DMS79 (cell line): ENCODE results near the gene RFC2.
A peak's percentile ranks its signal among the peaks of the same experiment; 100 is the strongest.
"Not testable (repeated sequence)": the region's sequence is repeated elsewhere in the genome, so short reads cannot be mapped to it uniquely, and the experiment has no call there.

ENCODE experiments used
- DNase-seq: peaks from one replicate; lab custom pipeline; 2025; lab: John Stamatoyannopoulos, UW

Gene RFC2

DNA sequence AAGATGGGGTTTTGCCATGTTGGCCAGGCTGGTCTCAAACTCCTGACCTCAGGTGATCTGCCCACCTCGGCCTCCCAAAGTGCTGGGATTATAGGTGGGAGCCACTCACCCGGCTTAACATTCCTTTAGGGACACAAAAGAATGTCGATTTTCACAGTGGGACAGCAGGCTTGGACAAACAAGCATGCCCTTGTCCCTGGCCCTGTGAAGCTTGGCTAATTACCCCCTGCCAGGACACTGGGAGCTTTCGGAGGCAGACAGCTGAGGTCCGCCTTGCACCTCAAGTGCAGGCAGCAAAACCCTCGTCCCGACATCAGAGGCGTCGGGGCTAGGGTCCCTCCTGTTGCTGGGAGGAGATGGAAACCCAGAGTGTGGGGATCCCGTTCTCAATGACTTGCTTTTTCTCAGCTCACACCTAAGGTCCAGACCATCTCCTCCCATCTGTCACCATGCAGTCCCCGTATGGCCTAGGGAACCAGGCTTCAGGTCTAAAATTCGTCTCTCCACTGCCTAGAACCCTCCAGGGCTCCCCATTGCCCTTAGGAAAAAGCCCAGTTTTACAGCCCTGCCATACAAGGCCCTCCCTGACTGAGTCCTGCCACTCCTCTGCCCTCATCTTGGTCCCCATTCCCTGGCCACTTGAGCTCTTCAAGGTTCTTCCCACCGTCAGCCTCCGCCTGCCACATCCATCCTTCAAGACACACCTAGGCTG, 28.7 kb upstream of the RFC2 start:
- DNase-seq: no peak

DNA sequence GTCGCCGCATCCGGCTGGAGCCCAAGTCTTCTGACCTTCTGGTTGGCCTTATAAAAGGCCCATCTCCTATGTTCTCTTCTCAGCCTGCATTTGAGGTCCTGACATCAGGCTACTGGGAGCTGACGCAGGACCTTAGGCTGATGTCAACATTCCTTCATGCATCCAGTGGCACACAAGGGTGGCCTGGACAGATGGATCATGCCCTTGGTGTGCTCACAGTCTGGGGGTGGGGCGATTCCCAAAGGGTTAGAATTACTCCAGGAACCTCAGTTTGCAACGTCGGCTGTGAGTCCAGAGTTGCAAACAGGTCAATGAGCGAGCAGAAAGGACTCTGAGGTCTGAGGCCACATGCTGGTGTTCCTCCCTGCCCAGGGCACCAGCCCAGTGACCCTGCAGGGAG, 26.8 kb upstream of the RFC2 start:
- no peak for DNase-seq

DNA sequence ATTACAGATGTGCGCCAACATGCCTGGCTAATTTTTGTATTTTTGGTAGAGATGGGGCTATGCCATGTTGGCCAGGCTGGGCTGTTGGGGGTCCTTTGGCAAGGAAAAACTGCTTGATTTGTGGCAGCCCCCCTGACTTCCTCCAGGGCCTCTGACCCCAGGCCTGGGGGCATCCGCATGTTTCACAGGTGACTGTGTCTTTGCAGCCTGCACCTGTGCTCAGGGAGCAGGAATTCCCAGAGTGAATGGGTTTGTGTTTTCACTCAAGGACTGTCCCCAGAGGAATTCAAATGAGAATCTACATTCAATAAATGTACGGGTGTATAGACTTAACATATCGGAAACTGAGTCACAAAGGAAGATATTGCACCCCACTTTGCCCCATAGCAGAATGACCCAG, 23.4 kb upstream of the RFC2 start:
- no peak for DNase-seq

DNA sequence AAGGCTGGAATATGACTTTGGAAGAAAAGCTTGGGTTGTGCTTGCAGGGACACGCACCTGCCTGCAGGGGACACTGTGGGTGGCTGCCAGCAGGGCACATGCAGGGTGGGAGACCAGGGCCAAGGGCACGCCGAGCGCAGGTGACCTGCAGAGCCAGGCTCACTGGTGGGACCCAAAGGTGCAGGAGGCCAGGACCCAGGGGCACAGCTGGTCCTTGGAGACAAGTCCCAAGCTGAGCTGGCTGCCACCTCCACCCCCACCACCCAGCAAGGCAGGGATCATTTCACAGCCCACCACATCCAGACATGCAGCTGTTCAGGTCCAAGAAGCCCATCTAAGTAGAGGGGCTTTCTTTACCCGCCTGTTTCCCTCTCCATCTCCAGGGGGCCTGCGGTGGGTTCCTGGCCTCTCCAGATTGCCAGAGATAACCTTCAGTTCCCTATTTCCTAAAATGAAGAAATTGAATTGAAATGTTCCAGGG, 21.2 kb upstream of the RFC2 start:
- DNase-seq: no peak

DNA sequence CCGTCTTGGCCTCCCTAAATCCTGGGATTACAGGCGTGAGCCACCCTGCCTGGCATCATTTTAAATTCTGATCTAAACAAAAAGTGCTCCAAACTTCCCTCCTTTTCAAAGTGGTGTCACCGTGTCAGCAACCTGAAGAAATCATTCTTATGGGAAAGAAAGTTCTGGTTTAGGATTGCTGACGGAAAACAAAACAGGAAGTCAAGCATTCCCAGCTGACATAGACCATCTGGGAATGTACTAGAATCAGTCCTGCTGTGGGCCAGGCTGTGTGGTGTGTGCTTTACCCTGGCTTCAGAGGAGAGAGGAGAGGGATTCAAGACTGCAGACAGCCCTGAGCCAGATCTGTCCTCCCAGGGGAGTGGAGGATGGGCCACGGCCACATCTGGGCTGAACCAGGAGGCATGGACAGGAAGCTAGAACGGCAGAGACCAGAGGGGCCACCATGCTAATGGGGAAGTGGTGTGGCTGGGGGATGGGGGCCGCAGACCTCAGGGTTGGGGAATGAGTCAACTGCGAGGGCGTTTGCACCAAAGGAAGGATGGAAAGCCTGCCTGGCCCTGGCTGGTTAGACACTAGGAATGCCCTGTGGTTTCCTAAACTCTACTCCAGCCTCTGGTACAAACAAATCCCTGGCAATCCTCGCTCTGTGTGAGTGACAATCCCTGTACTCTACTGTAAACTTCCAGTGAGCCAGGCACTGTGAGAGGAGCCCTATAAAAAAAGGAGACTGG, 18.3 kb upstream of the RFC2 start:
- no peak for DNase-seq

DNA sequence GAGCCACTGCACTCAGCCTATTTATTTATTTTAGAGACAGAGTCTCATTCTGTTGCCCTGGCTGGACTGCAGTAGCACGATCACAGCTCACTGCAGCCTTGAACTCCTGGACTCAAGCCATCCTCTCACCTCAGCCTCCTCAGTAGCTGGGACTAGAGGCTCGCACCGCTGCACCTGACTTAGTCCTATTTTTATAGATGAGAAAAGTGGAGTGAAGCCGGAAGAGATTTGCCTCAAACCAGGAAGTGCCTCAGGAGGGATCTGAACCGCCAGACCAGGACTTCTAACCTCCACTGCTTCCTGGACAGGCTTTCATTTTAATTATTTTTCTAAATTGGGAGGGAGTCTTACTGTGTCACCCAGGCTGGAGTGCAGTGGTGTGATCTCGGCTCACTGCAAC, 17.5 kb upstream of the RFC2 start:
- no peak for DNase-seq

DNA sequence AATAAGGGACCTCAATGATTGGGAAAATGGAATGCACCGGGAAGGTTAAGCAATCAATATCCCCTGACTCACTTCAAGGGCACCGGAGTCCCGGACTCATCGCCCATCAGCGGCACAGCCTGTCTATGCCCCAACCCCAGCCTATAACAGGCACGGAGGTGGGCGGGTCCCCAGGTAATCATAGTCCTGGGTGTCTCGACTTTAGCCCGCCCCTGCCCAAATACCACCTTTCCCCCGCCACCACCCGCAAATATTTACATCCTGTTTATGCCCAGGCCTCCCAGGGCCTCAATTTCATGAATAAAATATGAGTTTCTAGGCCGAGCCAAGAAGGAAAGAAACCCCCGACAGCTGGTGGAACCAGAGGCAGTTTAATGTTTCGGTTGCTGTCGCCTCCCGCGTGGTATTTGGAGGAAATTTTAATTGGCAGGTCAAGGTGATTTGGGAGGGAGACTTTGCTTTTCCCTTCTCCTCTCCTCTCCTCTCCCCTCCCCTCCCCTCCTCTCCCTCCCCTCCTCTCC, 15.6 kb upstream of the RFC2 start:
- peak; percentile 53 for DNase-seq

DNA sequence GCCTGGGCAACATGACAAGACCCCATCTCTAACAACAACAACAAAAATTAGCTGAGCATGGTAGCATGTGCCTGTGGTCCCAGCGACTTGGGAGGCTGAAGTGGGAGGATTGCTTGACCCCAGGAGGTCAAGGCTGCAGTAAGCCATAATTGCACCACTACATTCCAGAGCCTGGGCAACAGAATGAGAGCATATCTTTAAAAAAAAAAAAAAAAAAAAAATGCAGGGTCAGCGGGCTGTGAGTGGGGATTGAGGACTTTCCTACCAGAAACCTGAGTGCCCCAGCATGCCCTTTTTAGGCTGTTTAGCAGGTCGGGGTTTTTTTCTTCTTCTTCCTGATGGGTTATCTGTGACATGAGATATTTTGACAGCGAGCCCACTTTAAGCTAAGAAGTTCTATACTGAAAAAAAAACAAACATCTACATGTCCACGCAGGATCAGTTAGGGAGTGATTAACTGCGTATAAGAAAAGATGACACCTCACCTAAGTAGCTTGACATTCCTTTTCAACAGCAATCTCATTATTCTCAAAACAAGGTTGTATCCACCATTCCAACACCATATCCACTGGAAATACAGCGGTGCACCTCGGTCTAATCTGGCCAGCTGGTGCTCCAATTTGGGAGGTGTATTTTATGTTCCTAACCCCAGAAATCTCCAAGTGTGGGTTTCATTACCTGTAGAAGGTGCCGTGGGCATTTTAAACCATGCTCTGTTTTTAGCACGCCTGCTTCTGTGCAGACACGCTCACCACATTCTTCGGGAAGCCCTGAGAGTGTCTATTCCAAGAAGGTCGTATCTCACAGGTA, 13.8 kb upstream of the RFC2 start:
- no peak for DNase-seq

DNA sequence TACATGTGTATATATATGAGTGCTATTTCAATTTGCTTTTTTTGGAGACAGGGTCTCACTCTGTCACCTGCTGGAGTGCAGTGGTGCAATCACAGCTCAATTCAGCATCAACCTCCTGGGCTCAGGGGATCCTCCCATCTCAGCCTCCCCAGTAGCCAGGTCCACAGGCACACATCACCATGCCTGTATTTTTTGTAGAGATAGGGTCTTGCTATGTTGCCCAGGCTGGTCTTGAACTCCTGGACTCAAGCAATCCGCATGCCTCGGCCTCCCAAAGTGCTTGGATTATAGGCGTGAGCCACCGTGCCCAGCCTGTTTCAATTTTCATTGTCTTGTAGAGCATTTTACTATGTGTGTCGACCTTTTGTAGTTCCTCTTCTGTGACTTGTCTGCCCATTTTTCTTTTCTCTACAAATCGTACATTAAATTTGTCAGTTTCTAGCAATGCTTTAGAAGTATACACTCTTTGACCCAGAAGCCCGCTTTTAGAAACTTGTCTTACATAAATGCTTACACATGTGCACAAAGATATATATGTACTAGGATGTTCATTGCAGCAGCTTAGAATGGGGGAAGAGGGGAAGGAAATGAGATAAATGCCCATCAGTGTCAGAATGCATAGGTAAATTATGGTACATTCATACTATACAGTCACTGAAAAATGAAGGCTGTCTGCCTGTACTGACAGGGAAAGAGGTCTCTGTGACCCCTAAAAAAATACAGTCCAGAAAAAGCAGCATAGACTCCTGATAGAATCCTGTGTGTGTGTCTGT, 12.2 kb upstream of the RFC2 start:
- no peak for DNase-seq

DNA sequence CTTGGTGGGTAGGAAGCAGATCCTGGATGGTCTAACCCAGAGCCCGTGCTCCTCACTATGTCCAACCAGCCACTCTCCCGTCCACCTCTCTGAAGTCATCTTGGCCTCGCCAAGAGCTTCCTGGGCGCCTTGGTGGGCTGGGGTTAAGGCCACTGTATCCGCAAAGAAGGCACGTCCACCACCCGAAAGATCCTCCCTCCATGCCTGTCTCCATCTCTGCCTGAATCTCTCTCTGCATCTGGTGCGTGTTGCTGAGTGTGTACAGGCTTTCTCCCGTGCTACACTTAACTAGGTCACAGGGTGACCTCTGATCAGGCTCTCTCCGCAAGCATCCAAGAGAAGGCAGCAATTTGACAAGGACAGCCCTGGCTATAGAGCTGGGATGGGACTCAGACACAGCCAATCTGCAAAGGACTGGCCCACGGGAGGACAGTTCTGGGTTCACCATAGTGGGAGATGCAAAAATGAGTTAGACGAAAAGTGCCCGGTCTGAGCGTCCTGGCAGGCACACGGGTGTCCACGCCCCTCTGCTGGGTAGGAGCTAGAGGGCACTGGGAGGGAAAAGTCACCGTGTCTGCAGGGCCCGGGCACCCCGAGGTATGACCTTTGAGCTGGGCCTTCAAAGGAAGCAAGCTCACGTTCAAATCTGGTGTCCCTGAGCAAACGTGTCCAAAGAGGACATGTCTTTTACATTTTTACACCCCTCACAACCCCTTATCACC, 9.4 kb upstream of the RFC2 start:
- no peak for DNase-seq

DNA sequence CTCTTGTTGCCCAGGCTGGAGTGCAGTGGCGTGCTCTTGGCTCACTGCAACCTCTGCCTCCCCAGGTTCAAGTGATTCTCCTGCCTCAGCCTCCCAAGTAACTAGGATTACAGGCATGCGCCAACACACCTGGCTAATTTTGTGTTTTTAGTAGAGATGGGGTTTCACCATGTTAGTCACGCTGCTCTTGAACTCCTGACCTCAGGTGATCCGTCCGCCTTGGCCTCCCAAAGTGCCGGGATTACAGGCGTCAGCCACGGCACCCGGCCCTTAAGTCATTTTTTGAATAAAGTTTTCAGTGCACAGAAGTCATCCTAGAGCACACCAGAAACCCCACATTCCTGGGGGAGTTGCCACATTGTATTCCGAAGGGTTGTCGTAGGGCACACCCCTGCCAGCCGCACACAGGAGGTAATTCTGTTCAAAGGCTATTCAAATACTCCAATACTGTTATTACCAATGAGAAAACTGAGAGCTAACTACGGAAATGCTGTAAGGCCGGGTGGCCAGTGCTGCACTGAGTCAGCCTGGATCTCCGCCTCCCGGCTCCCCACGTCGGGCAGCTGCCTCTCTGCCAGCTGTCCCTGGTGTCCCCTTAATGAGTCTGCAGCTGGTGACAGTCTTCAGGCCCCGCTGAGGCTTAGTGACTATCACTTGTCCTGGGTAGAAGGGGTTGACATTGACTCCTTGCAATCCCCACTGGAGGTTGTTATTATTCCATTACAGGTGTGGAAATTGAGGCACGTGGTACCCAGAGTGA, 8.6 kb upstream of the RFC2 start:
- no peak for DNase-seq

DNA sequence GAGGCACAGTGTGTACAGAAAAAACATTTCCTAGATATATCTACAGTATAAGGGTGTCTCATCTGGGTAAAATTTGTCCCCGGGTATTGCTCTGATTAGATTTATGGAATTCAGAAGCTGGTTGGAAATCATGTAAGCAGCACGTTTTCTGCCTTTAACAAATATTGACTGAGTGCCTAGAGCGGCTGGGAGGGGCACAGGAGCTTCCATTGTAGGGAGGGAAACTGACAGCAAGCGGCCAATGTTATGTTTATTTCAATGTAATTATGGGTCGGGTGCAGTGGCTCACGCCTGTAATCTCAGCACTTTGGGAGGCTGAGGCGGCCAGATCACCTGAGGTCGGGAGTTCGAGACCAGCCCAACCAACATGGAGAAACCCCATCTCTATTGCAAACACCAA, 4.4 kb upstream of the RFC2 start:
- no peak for DNase-seq

DNA sequence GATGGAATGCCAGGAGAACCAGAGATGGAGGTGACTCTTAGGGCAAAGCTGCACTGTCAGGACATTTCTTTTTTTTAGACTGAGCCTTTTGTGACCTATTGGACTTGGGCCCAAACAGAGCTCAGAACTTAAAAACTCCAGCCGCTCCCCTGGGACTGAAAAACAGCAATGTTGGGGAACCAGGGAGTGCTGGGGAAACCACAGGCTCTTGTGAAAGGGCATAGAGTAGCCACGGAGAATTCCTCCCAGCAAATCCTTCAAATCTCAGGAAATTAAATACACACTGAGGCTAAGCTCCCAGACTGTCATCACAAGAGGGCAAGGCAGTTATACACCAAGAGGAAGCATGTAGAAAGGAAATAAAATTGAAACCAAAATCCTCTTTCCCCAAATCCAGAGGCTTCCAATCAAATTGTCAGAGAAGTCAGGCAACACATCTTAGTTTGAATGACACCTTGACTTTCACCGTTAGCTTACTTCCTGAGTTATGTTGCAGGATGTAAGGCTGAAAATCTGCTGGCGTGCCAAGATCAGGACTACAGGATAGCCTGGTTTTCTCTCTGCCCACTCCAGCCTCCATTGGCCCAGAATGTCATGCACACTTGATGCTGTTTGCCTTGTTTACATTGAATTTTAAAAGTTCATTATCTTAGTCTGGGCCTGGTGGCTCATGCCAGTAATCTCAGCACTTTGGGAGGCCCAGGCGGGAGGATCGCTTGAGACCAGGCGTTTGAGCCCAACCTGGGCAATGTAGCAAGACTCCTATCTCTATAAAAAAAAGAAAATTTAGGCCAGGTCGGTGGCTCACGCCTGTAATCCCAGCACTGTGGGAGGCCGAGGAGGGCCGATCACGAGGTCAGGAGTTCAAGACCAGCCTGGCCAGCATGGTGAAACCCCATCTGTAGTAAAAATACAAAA, 2.6 kb upstream of the RFC2 start:
- no peak for DNase-seq

DNA sequence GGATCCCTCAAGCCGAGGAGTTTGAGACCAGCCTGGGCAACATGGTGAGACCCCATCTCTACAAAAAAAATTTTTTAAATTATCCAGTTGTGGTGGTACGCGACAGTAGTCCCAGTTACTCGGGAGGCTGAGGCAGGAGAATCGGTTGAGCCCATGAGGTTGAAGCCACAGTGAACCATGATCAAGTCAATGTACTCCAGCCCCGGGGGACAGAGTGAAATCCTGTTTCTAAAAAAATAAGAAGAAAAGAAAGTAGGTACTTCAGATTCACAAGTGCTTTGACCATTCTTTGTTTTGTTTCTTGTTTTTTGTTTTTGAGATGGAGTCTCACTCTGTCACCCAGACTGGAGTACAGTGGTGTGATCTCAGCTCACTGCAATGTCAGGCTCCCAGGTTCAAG, 1.3 kb upstream of the RFC2 start:
- DNase-seq: not testable (repeated sequence)

DNA sequence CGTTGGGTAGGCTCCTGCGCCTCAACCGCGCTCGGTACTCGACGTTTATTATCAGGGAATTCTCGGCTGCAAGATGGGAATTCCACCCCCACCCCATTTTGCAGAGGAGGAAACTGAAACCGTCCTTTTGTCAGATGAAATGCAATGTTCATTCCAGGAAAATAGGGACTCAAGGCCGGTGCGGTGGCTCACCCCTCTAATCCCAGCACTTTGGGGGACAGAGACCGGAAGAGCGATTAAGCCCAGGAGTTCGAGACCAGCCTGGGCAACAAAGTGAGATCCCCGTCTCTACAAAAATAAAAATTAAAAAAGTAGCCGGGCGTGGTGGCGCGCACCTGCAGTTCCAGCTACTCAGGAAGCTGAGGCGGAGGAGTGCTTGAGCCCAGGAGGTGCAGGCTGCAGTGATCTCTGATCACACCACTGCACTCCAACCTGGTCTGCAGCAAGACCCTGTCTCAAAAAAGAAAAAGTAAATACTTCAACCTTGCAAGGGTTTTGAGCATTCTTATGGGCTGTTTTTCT, 720 bp upstream of the RFC2 start:
- DNase-seq: no peak

DNA sequence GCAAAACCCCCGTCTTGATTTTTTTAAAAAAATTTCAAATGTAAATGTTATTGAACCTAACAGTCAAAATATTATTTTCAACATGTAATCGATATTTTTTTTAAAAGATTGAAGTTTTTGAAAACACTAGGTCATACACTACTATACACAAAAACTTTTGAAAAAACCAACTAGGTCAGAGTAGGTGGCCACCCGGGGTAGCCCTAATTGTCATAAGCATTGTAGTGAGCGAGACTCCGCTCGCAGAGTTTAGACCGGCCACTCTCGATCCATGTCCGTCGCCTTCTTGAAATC, 417 bp downstream of the RFC2 start:
- no peak for DNase-seq

DNA sequence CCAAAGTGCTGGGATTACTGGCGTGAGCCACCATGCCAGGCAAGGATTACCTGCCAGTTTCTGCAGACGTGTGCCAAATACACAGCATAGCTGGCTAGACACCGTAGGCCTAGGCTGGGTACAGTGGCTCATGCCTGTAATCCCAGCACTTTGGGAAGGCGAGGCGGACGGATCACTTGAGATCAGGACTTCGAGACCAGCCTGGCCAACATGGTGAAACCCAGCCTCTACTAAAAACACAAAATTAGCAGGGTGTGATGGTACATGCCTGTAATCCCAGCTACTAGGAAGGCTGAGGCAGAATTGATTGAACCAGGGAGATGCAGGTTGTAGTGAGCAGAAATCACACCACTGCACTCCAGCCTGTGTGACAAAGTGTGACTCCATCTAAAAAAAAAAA, 868 bp downstream of the RFC2 start:
- no peak for DNase-seq

DNA sequence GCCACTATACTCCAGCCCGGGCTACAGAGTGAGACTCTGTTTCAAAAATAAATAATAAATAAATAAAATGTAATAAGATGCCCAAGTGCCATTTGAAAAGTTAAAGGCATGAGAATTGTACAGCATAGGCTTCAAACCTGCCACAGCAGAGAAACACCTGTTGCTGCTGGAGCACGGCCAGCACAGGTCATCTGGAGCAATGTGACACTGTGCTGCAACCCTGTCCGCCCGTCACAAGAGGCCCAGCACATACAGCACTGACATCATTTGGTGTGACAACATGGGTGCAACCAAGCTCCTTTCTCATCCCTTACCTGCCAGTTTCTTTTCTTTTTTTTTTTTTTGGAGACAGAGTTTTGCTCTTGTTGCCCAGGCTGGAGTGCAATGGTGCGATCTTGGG, 1.3 kb downstream of the RFC2 start:
- DNase-seq: peak; percentile 13

DNA sequence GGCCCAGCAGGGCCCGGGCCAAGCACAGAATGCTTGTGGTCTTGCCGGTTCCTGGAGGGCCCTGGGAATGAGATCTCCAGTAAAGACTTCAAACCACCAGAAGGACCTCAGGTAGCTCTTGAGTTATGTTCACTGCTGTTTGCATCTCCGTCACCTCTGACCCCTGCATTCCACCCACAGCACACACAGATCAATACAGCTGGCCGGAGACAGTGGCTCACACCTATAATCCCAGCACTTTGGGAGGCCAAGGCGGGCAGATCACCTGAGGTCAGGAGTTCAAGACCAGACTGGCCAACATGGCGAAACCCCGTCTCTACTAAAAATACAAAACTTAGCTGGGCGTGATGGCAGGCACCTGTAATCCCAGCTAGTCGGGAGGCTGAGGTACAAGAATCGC, 5.1 kb downstream of the RFC2 start:
- DNase-seq: not testable (repeated sequence)
